ENCODE results near the gene JUNB.

DNA sequence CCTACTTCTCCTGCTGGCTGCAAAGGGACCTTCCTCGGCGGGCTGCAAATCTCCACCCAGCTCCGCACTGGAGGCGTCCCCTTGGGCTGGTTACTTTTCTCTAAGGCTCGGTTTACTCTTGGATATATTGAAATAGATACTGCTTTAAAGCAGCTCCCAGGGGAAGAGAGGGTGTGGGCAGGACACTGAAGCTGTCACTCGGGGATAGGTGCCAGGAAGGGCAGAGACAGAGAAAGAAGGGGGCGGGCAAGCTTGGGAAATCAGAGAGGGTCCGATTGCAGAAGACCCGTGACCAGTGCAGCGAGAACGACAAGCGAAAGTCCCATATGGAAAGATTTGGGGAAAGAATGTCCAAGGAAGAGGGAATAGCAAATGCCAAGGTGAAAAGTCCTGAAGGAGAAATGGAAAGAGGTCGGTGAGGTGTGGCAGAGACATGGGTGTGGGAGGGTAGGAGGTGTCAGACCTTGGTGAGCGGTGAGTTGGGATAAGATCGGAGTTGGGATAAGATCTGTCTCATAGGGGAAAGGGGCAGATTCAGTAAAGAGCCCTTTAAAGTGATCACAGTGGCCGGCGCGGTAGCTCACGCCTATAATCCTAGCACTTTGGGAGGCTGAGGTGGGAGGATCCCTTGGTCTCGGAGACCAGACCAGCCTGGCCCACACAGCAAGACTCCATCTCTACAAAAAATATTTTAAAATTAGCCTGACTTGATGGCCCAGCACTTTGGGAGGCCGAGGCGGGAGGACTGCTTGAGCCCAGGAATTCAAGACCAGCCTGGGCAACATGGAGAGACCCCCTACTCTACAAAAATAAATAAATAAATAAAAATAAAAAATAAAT is 11.2 kb downstream of the JUNB start:
- TF ChIP-seq POLR2A (IDR thresholded peaks at IDR 0.05; ENCODE audit: low read depth, low read length) (no peak), TAF1 (IDR thresholded peaks at IDR 0.05; ENCODE audit: borderline replicate concordance, low read depth, low read length) (no peak), POLR2AphosphoS5 (IDR thresholded peaks at IDR 0.05; ENCODE audit: low read depth, low read length) (no peak)
